Ramos (cell line): ENCODE data around the gene GDE1.

ENCODE experiments used
- in situ Hi-C: fragments of 300-500 bp; cut with MboI; formaldehyde crosslinking; loops from one replicate; pipeline ENCODE4 v1.14.3; 2022; ENCODE audit warnings: low sequenced_read_pairs; ENCODE audit not compliant: unreplicated experiment

The GDE1 gene, protein sequence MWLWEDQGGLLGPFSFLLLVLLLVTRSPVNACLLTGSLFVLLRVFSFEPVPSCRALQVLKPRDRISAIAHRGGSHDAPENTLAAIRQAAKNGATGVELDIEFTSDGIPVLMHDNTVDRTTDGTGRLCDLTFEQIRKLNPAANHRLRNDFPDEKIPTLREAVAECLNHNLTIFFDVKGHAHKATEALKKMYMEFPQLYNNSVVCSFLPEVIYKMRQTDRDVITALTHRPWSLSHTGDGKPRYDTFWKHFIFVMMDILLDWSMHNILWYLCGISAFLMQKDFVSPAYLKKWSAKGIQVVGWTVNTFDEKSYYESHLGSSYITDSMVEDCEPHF

DNA sequence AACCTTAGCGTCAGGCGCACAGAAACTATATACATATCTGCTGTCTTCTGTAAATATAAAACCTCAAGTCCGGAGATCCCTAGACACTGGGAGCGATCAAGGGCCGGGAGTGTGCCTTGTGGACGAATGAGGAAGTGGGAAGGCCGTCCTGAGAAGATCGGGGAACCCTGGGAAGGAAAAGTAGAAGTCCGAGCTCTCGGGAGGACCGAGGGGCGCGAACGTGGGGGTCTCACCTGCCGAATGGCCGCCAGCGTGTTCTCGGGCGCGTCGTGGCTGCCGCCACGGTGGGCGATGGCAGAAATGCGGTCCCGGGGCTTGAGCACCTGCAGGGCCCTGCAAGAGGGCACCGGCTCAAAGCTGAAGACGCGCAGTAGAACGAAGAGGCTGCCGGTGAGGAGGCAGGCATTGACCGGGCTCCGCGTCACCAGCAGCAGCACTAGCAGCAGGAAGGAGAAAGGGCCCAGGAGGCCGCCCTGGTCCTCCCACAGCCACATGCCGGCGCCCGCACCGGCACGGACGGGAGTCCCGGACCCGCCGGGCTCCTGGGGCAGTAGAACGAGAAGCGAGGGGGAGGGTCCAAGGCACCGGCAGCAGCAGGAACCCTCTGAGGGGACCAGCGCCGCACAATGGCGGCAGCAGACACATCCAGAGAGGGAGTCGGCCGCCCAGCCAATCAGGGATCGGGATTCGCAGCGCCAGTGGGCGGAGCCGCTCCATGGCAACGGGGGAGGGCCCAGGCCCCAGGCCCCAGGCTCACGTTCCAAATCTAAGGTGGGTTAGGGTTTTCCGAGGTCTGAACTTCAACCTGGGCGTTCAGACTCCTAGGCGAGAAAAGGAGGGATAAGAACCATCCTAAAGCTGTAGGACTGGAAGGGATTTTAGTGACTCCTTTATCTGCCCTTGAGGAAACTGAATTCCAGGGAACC lies at the start of gene GDE1:
Gene GDE1 (minus strand): TSS at position 628 of the 926 bp plus-strand sequence. CDS start 134 bp downstream, at position 494.
- in situ Hi-C loops, result loop anchor here (25.0 kb wide), 1 partner anchor 434 kb away; no protein-coding TSS in a partner anchor

DNA sequence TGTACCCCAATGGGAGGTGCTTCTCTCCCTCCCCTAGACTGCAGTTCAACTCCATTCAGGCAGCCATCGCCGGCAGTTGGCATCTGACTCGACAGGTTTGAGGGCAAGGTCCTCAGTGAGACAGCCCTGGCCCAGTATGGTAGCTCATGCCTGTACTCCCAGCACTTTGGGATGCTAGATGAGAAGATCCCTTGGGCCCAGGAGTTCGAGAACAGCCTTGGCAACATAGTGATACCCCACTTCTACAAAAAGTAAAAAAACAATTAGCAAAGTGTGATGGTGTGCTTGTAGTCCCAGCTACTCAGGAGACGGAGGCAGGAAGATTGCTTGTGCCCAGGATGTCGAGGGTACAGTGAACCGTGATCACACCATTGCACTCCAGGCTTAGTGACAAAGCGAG lies 45.7 kb upstream of the GDE1 start:
- in situ Hi-C loops, result no loop called here

DNA sequence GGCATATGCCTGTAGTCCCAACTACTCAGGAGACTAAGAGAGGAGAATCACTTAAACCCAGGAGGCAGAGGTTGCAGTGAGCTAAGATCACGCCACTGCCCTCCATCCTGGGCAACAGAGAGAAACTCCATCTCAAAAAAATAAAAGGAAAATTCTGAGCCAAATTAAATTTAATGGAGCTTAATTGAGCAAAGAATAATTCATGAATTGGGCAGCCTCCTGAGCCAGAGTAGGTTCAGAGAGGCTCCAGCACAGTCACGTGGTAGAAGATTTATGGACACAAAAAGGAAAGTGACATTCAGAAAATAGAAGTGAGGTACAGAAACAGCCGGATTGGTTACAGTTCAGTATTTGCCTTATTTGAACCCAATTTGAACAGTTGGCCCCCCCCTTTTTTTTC lies 44.5 kb upstream of the GDE1 start:
- in situ Hi-C loops, result no loop called here

DNA sequence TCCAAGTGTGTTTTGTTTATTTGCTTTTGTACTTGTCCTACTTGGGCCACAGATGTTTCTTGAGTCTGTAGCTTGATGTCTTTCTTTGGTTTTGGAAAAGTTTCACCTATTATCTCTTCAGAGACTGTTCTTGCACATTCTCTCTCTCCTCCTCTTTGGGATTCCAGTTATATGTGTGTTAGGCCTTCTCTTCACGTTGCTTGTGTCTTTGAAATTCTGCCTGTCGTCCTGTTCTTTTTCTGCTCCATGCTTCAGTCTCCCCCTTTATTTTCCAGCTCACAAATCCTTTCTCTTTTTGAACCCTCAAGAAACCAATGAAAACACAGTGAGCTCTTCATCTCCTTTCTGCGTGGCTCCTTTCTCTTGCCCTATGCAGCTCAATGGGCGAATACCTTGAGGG lies 41.5 kb upstream of the GDE1 start:
- in situ Hi-C loops, result no loop called here

DNA sequence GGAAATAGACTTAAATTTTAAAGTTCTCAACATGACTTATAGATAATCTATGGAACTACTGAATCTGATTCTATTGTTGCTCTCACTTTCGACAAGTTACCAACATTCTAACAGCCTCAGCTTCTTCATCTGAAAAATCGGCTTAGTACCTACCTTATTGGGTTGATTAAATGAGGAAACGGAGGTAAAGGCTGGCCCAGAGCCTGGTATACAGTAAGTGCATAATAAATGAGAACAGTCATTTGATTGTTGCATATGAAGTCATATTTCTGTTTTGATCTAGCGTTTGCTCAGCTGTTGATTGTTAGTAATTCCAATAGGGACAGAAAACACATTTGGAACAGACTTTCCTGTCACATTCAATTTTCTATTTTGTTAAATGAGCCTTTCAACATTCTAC lies 38.2 kb upstream of the GDE1 start:
- in situ Hi-C loops, result no loop called here

DNA sequence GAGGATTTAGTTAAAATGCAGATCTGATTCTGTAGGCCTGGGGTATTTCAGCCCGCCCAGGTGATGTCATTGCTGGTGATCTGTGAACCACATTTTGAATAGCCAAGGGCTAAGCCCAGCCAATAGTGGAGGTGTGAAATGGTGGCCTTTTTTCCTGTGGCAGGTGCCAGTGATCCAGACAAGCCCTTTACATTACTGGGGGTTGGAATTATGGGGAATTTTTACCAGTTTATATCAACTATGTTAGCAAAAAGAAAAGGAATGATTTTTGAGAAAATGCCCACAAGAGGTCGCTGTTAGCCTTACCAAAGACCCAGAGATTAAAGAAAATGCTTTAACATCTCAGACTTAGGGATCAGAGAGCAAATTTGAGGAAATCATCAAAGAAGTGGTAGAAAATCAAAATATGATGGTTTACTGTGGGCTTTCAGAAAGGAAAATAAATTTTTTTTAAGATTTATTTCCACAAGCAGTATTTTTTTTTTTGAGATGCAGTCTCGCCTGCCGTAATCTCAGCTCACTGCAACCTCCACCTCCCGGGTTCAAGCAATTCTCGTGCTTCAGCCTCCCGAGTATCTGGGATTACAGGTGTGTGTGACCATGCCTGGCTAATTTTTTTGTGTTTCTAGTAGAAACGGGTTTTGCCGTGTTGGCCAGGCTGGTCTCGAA lies 37.5 kb upstream of the GDE1 start:
- in situ Hi-C loops, result loop anchor here (5.0 kb wide), 1 partner anchor 328 kb away; no protein-coding TSS in a partner anchor

DNA sequence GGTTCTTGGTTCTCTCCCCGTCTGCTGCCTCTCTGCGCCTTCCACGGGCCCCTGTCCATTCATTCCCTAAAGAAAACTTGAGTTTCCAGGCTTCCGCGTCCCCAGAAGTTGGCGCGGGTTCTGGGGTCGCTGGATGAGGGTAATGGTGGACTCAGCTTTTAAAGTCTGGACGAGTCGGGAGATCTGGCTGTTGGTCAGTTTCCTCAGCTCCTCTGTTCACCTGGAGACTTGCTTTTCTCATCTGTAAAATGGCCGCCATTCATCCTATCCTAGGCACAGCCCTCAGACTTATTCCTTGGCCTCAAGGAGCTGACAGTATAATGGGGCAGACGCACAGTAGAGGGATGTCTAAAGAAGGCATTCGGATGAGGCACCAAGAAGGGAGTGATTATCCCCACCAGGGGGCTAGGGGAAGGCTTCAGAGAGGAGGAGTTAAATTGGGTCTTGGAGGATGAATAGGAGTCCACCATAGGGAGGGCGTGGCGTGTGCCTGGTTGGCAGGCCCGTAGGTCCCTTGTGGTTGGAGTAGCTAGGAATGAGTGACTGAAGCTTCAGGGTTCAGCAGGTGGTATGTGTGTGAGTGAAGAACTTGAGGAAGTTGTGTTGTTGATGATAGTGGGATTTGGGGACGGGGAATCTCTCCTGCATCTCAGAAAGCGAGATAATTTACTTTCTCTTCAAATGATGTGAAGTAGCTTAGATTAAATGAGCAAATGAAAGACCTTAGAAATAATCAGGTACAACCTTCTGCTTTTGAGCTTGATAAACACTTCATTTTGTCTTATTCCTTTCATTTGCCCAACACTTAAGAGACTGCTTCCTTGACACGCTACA lies 34.3 kb upstream of the GDE1 start:
- in situ Hi-C loops, result loop anchor here (5.0 kb wide), 1 partner anchor 331 kb away; no protein-coding TSS in a partner anchor

DNA sequence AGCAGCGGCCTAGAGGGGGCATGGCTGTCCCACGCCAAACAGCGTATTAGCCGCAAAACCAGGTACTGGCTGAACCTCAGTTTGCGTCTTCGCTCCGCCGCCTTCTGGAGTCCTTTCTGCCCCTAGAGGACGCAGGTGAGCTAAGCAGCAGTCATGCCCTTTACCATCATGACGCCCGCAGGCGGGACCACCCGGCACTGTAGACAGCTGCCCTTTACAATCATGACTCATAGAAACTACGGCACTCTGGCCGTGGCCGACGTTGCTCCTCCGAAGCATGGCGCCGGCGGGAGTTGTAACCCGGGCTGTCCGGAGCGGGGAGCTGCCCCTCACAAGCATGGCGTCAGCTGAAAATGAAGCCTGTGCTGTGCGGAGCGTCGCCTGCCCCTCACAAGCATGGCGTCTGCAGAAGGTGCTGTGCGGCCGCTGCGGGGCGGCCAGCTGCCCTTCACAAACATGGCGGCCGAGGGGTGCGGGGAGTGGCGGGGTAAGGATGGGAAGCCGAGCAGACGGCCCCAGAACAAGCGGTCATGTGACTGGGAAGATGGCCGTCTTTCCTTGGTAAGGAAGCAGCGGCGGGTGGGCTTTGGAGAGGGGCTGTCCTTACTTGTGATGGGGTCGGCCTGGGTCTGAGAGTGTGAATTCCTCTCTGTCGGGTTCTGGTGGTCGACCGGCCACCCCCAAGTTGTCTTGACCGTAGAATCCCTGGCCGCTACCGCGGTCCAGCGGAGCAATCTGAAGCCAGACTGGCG lies 33.5 kb upstream of the GDE1 start, which contains the start of gene VPS35L:
Gene VPS35L (plus strand): TSS at position 518 of the 752 bp plus-strand sequence. CDS start 27 bp downstream, at position 545.
- in situ Hi-C loops, result loop anchor here (5.0 kb wide), 1 partner anchor 332 kb away; no protein-coding TSS in a partner anchor

DNA sequence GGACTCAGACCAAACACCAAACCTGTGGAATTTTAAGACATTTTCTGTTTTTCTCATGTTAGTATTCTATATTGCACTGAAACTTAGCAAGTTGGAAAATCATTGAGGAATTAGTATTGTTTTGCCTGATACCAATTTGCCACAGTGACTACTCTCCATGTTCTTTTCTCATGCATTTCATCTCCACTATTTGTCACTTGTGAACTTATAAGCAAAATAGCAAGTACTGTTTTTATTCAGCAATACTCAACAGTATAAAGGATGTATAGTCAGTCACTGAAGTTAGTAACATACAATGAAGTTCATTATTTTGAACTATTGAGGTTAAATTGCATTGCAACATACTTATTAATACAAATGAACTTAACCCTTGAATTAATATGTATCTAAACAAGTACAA lies 27.8 kb upstream of the GDE1 start:
- in situ Hi-C loops, result loop anchor here (25.0 kb wide), 1 partner anchor 762 kb away; the partner anchor contains the start of gene RPS15A

DNA sequence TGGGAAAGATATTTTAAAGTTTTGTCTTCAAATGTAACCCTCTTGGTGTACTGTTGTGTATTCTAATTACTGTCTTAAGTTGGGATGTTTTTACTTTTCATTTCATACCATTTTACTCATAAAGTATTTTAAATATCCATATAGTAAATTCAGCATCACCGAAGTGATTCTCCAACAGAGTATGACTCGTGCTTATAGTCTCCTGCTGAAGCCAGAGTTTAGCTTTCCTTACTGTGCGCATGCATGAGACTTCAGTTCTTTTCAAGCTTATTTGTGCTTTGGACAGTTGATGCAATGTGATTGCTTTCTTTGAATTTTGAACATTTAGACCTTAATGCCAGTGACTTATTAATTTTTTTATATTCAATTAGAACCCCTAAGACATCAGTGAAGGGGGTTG lies 26.2 kb upstream of the GDE1 start:
- in situ Hi-C loops, result loop anchor here (25.0 kb wide), 1 partner anchor 761 kb away; the partner anchor contains the start of gene RPS15A

DNA sequence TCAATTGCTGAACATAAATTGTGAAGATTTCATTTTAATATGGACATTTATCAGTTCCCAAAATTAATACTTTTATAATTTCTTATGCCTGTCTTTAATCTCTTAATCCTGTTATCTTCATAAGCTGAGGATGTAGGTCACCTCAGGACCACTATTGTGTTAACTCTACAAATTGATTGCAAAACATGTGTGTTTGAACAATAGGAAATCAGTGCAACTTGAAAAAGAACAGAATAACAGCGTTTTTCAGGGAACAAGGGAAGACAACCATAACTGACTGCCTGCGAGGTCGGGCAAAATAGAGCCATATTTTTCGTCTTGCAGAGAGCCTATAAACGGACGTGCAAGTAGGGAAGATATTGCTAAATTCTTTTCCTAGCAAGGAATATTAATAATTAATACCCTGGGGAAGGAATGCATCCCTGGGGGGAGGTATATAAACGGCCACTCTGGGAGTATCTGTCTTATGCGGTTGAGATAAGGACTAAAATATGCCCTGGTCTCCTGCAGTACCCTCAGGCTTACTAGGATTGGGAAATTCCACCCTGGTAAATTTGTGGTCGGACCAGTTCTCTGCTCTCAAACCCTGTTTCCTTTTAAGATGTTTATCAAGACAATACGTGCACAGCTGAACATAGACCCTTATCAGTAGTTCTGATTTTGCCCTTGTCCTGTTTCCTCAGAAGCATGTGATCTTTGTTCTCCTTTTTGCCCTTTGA lies 21.5 kb upstream of the GDE1 start:
- in situ Hi-C loops, result loop anchor here (25.0 kb wide), 1 partner anchor 756 kb away; the partner anchor contains the start of gene RPS15A

DNA sequence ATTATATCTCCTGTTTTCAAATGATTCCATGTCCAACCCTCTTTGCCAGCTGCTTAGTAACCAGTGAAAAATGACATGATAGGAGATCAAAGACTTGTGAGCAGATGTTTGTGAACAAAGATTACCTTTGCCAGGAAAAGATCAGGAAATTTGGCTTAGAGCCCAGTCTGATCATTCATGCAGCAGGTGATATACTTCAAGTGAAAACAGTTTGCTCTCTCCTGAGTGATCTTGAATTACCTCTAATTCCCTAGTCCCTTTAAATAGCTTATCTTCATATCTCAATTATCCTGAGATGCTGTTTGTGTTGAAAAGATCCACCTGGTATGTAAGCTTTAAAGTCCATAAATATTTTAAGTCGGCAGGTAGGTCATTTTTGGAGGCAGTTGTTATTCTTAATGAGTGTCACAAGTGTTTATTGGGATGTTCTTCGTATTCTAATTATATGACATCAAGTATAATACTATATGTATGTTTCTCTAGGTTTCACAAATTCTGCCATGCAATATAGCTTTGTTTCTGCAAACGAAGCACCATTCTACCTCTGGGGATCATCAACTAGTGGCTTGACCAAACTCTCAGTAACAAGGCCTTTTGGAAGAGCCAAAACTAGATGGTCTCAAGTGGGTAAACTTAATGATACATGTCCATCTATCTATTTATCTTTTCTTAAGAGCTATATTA lies 20.4 kb upstream of the GDE1 start:
- in situ Hi-C loops, result loop anchor here (25.0 kb wide), 1 partner anchor 755 kb away; the partner anchor contains the start of gene RPS15A

DNA sequence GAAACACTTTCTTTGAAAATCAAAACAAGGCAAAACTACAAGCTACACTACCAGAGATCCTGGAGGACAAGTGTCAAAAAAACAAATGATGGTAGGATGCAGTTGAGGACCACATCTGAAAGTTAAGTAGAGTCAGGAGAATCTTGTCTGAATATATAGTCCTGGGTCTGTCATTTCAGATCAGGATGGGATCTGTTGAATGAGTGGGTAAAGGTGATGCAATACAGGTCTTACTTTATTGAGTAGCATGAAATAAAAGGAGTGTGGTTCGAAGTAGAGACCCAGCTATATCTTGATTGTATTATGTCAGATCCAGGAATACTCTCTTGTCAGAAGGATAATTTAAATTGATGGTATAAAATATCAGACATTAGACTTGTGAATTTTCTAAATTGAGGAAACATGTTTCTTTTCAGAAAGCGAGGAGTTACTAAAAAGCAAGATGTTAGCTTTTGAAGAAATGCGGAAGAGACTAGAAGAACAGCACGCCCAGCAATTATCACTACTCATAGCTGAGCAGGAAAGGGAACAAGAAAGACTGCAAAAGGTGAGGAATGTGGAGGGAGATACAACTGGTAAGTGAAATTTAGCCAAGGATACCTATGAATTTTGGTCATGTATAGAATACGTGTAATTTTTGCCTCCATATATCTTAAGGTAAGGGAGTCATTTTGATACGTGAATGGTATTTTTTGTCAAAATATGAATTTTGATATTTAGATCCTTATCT lies 18.5 kb upstream of the GDE1 start:
- in situ Hi-C loops, result loop anchor here (25.0 kb wide), 1 partner anchor 753 kb away; the partner anchor contains the start of gene RPS15A

DNA sequence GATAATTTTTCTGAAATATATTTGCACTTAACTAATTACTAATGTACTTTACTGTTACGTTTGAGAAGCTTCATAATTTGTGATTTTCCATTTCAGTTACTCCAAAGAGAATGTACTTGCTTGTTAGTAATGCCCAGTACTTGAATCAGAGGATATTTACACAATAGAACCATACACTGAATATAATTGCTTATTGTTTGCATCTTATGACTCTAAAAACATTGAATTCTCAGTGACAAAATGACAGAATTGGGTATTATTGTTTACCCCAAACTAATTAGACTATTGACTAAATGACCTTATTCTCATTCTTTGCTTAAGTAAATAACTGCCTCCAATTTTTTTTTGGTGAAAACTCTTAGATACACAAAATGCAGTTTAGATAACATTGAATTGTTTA lies 10.7 kb upstream of the GDE1 start:
- in situ Hi-C loops, result loop anchor here (25.0 kb wide), 1 partner anchor 745 kb away; the partner anchor contains the start of gene RPS15A

DNA sequence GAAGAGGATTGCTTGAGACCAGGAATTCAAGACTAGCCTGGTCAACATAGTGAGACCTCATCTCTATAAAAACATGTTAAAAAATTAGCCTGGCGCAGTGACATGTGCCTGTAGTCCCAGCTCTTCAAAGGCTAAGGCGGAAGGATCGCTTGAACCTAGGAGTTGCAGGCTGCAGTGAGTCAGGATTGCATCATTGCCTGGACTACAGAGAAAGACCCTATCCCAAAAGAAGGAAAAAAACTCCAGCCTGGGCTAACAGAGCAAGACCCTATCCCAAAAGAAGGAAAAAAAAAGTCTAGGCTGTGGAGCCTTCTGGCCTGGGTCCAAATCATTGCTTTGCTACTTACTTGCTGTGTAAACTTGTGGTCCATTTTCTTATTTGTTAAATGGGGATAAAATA lies 6.8 kb upstream of the GDE1 start:
- in situ Hi-C loops, result loop anchor here (25.0 kb wide), 1 partner anchor 741 kb away; the partner anchor contains the start of gene RPS15A

DNA sequence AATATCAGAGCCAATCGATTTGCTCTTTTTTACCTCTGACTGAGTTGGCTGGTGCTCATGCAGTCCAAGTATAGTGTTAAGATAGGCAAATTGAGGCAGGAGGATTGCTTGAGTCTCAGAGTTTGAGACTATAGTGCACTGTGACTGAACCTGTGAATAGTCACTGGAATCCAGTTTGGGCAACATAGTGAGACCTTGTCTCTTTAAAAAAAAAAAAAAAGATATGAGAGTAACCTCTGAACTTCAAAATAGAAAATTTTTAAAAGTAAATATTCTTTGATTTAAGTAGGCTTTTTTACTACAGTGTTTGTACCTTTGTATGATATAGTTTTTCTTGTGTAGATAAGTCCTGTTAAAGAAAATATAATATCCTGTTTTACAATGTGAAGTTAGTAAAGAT lies 5.3 kb upstream of the GDE1 start:
- in situ Hi-C loops, result loop anchor here (25.0 kb wide), 1 partner anchor 740 kb away; the partner anchor contains the start of gene RPS15A
